Osteocyte (in vitro differentiated cells): ENCODE measurements around the gene ZFHX3. TPM values are rescaled to one million over a fixed set of nuclear protein-coding genes. Genes with fewer than 3 reads are reported as not detected.

ENCODE experiments used
- DNase-seq: peaks from one replicate; pipeline ENCODE4 v3.0.0; 2021; ENCODE audit warnings: mixed read lengths; ENCODE audit not compliant: unreplicated experiment; ENCODE audit errors: extremely low spot score
- H3K27ac Mint-ChIP-seq: one replicate; pipeline ENCODE4 v1.8.0; 2021; ENCODE audit warnings: mild to moderate bottlenecking, mixed read lengths; ENCODE audit not compliant: unreplicated experiment
- H3K27me3 Mint-ChIP-seq: one replicate; pipeline ENCODE4 v1.8.0; 2021; ENCODE audit warnings: mixed read lengths; ENCODE audit not compliant: unreplicated experiment
- H3K36me3 Mint-ChIP-seq: one replicate; pipeline ENCODE4 v1.8.0; 2021; ENCODE audit warnings: mixed read lengths; ENCODE audit not compliant: unreplicated experiment
- H3K4me1 Mint-ChIP-seq: one replicate; pipeline ENCODE4 v1.8.0; 2021; ENCODE audit warnings: mixed read lengths; ENCODE audit not compliant: unreplicated experiment
- H3K4me3 Mint-ChIP-seq: one replicate; pipeline ENCODE4 v1.8.0; 2021; ENCODE audit warnings: mild to moderate bottlenecking, moderate library complexity, mixed read lengths; ENCODE audit not compliant: unreplicated experiment
- H3K9me3 Mint-ChIP-seq: one replicate; pipeline ENCODE4 v1.8.0; 2021; ENCODE audit warnings: mixed read lengths; ENCODE audit not compliant: unreplicated experiment
- total RNA-seq: library from RNA; stranded (reverse); gene quantifications from 2 replicates; pipeline ENCODE4 v1.2.1, GENCODE V29; 2021
- TF ChIP-seq, protein P1 (sequence below): fragments of 200-600 bp; sonication (generic); IDR thresholded peaks from 2 replicates; pipeline ENCODE4 v1.5.0; 2021; ENCODE audit warnings: antibody characterized with exemption, mild to moderate bottlenecking, moderate library complexity

The ZFHX3 gene
- total RNA-seq, 1 donor from 2014 or later: 89.1 TPM

DNA sequence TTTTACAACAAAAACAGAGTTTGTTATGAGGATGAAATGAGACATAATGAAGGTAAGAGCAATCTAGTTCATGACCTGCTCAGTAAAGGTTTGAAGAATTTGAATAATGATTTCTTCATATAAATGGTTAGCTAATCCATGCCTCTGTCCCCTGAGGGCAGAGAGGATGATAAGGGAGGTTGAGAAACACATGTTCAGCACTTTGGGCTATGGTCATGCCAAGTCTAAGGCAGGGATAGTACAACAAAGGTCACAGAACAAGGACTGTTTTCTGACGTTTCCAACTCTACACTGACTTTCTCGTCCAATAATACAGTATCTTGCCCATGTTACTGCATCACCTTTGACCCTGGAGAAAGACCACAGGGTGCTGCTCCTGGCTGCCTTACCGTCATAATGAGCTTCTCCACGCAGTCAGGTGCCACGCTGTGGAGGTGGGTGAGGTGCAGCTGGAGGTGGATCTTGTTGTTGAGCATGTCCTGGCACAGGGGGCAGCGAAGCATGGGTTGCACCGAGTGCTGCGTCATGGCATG lies 236.7 kb downstream of the ZFHX3 start:
- no peak for DNase-seq
- TF ChIP-seq, protein P1, sequence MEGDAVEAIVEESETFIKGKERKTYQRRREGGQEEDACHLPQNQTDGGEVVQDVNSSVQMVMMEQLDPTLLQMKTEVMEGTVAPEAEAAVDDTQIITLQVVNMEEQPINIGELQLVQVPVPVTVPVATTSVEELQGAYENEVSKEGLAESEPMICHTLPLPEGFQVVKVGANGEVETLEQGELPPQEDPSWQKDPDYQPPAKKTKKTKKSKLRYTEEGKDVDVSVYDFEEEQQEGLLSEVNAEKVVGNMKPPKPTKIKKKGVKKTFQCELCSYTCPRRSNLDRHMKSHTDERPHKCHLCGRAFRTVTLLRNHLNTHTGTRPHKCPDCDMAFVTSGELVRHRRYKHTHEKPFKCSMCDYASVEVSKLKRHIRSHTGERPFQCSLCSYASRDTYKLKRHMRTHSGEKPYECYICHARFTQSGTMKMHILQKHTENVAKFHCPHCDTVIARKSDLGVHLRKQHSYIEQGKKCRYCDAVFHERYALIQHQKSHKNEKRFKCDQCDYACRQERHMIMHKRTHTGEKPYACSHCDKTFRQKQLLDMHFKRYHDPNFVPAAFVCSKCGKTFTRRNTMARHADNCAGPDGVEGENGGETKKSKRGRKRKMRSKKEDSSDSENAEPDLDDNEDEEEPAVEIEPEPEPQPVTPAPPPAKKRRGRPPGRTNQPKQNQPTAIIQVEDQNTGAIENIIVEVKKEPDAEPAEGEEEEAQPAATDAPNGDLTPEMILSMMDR: no peak

GRCh38 chr16:72810480-72810879 lies 237.4 kb downstream of the ZFHX3 start:
- peaks cover 13% of the 10 kb centered on the region for H3K4me1 Mint-ChIP-seq
- no peak overlapping the region for H3K27ac Mint-ChIP-seq
- H3K36me3 Mint-ChIP-seq: peaks cover 44% of the 10 kb centered on the region
- TF ChIP-seq, protein P1: no peak
- no peak overlapping the region for H3K4me3 Mint-ChIP-seq
- no peaks in the 10 kb centered on the region for H3K9me3 Mint-ChIP-seq
- no peaks in the 10 kb centered on the region for H3K27me3 Mint-ChIP-seq
- DNase-seq: no peak

More for the DNA sequence above, 236.7 kb downstream of the ZFHX3 start:
- no peak overlapping the region for H3K27ac Mint-ChIP-seq
- H3K4me1 Mint-ChIP-seq: peaks cover 15% of the 10 kb centered on the region
- no peak overlapping the region for H3K4me3 Mint-ChIP-seq
- no peaks in the 10 kb centered on the region for H3K27me3 Mint-ChIP-seq
- peaks cover 42% of the 10 kb centered on the region for H3K36me3 Mint-ChIP-seq
- H3K9me3 Mint-ChIP-seq: no peaks in the 10 kb centered on the region

GRCh38 chr16:72809446-72809845 lies 238.5 kb downstream of the ZFHX3 start:
- H3K4me1 Mint-ChIP-seq: peaks cover 13% of the 10 kb centered on the region
- no peaks in the 10 kb centered on the region for H3K27me3 Mint-ChIP-seq
- TF ChIP-seq, protein P1: no peak
- DNase-seq: no peak
- no peaks in the 10 kb centered on the region for H3K9me3 Mint-ChIP-seq
- H3K4me3 Mint-ChIP-seq: no peak overlapping the region
- peaks cover 42% of the 10 kb centered on the region for H3K36me3 Mint-ChIP-seq
- no peak overlapping the region for H3K27ac Mint-ChIP-seq

DNA sequence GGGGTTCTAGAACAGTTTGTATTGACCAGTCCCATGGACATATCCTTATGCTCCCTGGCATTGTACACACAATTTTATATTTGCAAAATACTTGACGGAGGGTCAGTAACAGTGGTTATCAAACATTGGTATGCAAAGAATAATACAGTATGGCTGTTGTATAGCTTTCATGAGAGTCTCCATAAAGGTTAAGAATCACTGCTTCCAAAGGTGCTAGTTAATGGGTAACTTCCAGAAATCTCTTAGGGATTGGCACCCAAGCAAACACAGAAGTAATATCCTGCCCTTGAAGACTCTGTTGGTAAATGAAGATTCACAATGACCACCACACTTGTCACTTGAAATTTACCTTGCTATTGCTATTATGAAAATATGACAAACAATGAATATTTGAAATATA lies 239.2 kb downstream of the ZFHX3 start:
- TF ChIP-seq, protein P1: no peak
- DNase-seq: no peak
- no peak overlapping the region for H3K4me3 Mint-ChIP-seq
- H3K27me3 Mint-ChIP-seq: no peaks in the 10 kb centered on the region
- H3K36me3 Mint-ChIP-seq: peaks cover 46% of the 10 kb centered on the region
- peaks cover 13% of the 10 kb centered on the region for H3K4me1 Mint-ChIP-seq
- H3K9me3 Mint-ChIP-seq: no peaks in the 10 kb centered on the region
- H3K27ac Mint-ChIP-seq: no peak overlapping the region

- peaks cover 55% of the 10 kb centered on the region for H3K36me3 Mint-ChIP-seq
- no peak for DNase-seq
- H3K4me1 Mint-ChIP-seq: no peaks in the 10 kb centered on the region
- H3K9me3 Mint-ChIP-seq: no peaks in the 10 kb centered on the region
- no peak overlapping the region for H3K27ac Mint-ChIP-seq
- TF ChIP-seq, protein P1: no peak
- H3K27me3 Mint-ChIP-seq: no peaks in the 10 kb centered on the region
- H3K4me3 Mint-ChIP-seq: no peak overlapping the region
Measured at GRCh38 chr16:72807245-72807644, 240.7 kb downstream of the ZFHX3 start.
